ENCODE results near the gene TBC1D20. TPM values are rescaled to one million over a fixed set of nuclear protein-coding genes. Genes with fewer than 3 reads are reported as not detected.

Gene TBC1D20
- total and polyA plus RNA-seq, 2 experiments from 2014 or later = 4.8 to 15.0 TPM

- TF ChIP-seq ZNF462 (CRISPR knock-in tag; IDR thresholded peaks at IDR 0.05) (no peak), EZH2 (IDR thresholded peaks at IDR 0.05; ENCODE audit: low read depth, unreplicated experiment) (no peak), REST (IDR thresholded peaks at IDR 0.05; ENCODE audit: unreplicated experiment) (no peak), NANOG (IDR thresholded peaks at IDR 0.05; ENCODE audit: borderline replicate concordance) (no peak), CREB1 (CRISPR knock-in tag; IDR thresholded peaks at IDR 0.05; ENCODE audit: low read depth) (no peak), ZNF114 (CRISPR knock-in tag; IDR thresholded peaks at IDR 0.05) (no peak)
Observed at GRCh38 chr20:438571-439469, 23.5 kb downstream of the TBC1D20 start (continued).

All from GM23338 (cell line).